C4-2B (cell line): ENCODE results near the gene CYP39A1.

Experiments used
- CTCF ChIP-seq: fragments of 450-650 bp; conservative IDR thresholded peaks from 2 replicates; pipeline ENCODE4 v1.5.1; 2017; ENCODE audit warnings: mild to moderate bottlenecking
- ZFX ChIP-seq: fragments of 450-650 bp; IDR thresholded peaks from 2 replicates; pipeline ENCODE4 v1.6.1; 2017

GRCh38 chr6:46505693-46506512 lies 146.7 kb downstream of the CYP39A1 start:
- TF ChIP-seq CTCF (no peak), ZFX (no peak)
